K562 (cell line): ENCODE results near the gene WDCP. TPM values are rescaled to one million over a fixed set of nuclear protein-coding genes. Genes with fewer than 3 reads are reported as not detected.

Experiments
- DIDO1 ChIP-seq: fragments of 450-650 bp; IDR thresholded peaks from 2 replicates; pipeline ENCODE4 v1.6.1; 2016; ENCODE audit warnings: low read depth, missing biosample characterization, missing genetic modification characterization
- HDAC8 ChIP-seq: fragments of 450-650 bp; IDR thresholded peaks from 2 replicates; pipeline ENCODE4 v1.6.1; 2016; ENCODE audit warnings: mild to moderate bottlenecking, missing genetic modification characterization, moderate library complexity, missing compliant biosample characterization
- HNRNPL ChIP-seq: fragments of 200-400 bp; formaldehyde crosslinking; IDR thresholded peaks from 2 replicates; pipeline ENCODE4 v1.6.1; 2017; ENCODE audit warnings: low read depth, mild to moderate bottlenecking, low read length
- MEIS2 ChIP-seq: fragments of 450-650 bp; IDR thresholded peaks from 2 replicates; pipeline ENCODE4 v1.6.1; 2014; ENCODE audit warnings: mild to moderate bottlenecking; ENCODE audit not compliant: partially characterized antibody
- PPARD ChIP-seq: fragments of 250-450 bp; sonication (Bioruptor Pico); IDR thresholded peaks from 2 replicates; pipeline ENCODE4 v1.8.0; 2022; ENCODE audit warnings: inconsistent platforms, mild to moderate bottlenecking, moderate library complexity
- SIX5 ChIP-seq, 2 experiments: IDR thresholded peaks; 2 replicates each; pipeline ENCODE4 v1.6.1; 2011; ENCODE audit warnings: low read length in 2 of 2, borderline replicate concordance in 1 of 2, low read depth in 1 of 2, mild to moderate bottlenecking in 1 of 2, moderate library complexity in 1 of 2; ENCODE audit not compliant: insufficient read depth in 1 of 2
- TAL1 ChIP-seq: fragments of 450-650 bp; IDR thresholded peaks from 2 replicates; pipeline ENCODE4 v1.6.1; 2016; ENCODE audit warnings: mild to moderate bottlenecking
- ZNF561 ChIP-seq: fragments of 450-650 bp; formaldehyde crosslinking; conservative IDR thresholded peaks from 2 replicates; pipeline ENCODE4 v1.4.0; 2020; ENCODE audit warnings: mild to moderate bottlenecking, moderate library complexity
- ZNF699 ChIP-seq: fragments of 250-450 bp; sonication (Bioruptor Pico); IDR thresholded peaks from 2 replicates; pipeline ENCODE4 v1.8.0; 2021; ENCODE audit warnings: mild to moderate bottlenecking, moderate library complexity; ENCODE audit not compliant: insufficient replicate concordance
- polyA plus RNA-seq, 8 experiments: library from polyadenylated mRNA; depleted of rRNA in 4 of 8; stranded (reverse) in 5 of 8; unstranded in 3 of 8; fragments of >200 nt; fragmentation: Nextera tagmentation in 2 of 8; fragmentation: Illumina TruSeq in 1 of 8; extraction: Ambion mirVana in 2 of 8; extraction: Trizol in 1 of 8; gene quantifications; 2 replicates each; pipeline versions ENCODE4 v1.2.1 to v1.2.3, GENCODE V29; 2011 to 2014; ENCODE audit warnings: inconsistent platforms in 1 of 8, missing spikeins in 1 of 8
- total RNA-seq, 7 experiments: library from RNA; depleted of rRNA in 6 of 7; stranded (reverse); fragments of >200 nt in 6 of 7; fragmentation: Illumina TruSeq in 2 of 7; extraction: Trizol in 2 of 7; gene quantifications; 2 replicates each; pipeline versions ENCODE4 v1.2.1 to v1.2.3, GENCODE V29; 2011 to 2021; ENCODE audit warnings: low replicate concordance in 1 of 7
- TF ChIP-seq, protein P1 (sequence below): sonication (generic); formaldehyde crosslinking; IDR thresholded peaks from 2 replicates; pipeline ENCODE4 v1.9.0; 2022; ENCODE audit warnings: mild to moderate bottlenecking, missing genetic modification reagents
- TF ChIP-seq, protein P2 (sequence below): sonication (generic); formaldehyde crosslinking; IDR thresholded peaks from 2 replicates; pipeline ENCODE4 v1.9.0; 2022; ENCODE audit warnings: mild to moderate bottlenecking, missing genetic modification reagents
- TF ChIP-seq, protein P3 (sequence below): fragments of 250-450 bp; sonication (Bioruptor Pico); IDR thresholded peaks from 2 replicates; pipeline ENCODE4 v1.5.0; 2020; ENCODE audit warnings: mild to moderate bottlenecking
- TF ChIP-seq, protein P4 (sequence below): fragments of 450-650 bp; IDR thresholded peaks from 2 replicates; pipeline ENCODE4 v1.6.1; 2016; ENCODE audit warnings: low read depth
- TF ChIP-seq, protein P5 (sequence below), 3 experiments: IDR thresholded peaks in 2 of 3; conservative IDR thresholded peaks in 1 of 3; 2 replicates each; pipeline ENCODE4 v1.5.1; 2011 to 2012; ENCODE audit warnings: low read length in 3 of 3, mild to moderate bottlenecking in 3 of 3, control low read depth in 2 of 3, improper control_type of control experiment in 1 of 3, inconsistent platforms in 1 of 3, low read depth in 1 of 3, mixed read lengths in 1 of 3, moderate library complexity in 1 of 3; ENCODE audit not compliant: insufficient read depth in 2 of 3

The WDCP gene
- total and polyA plus RNA-seq, 9 of the 15 experiments (the other 6 are each of a cell fraction or from before 2014, with no cell fraction given), result 10.1 to 41.4 (median 21.8) TPM

DNA sequence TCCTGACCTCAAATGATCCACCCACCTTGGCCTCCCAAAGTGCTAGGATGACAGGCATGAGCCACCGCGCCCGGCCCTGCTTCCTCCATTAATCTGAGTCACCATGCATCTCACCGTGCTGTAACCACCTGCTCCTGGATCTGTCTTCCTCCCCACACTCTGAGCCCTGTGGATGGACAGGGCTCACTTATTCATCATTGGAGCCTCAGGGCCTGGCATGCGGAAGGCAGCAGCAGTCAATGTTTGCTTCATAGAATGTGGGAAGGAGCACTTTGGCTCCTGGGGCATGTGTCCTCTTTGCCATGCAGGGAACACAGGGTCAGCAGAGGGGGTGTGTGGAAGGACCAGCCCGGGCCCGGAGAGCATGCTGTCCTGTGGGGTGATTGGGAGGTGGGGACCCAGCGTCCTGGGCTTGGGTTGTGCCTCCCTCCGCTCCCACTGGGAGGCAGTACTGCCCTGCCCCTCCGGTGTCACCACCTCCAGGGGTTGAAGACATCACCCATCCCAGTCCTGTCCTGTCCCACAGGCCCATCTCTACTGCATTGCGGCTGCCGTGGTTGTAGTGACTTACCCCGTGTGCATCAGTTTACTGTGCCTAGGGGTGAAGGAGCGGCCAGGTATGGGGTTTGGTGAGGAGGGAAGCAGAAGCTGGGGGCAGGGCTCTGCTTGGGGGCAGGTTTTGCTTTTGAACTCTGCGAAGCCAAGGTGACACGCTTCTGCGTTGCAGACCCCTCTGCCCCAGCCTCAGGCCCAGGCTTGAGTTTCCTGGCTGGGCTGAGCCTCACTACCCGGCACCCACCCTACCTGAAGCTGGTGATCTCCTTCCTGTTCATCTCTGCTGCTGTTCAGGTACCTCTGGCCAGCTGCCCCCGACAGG lies 25.8 kb downstream of the WDCP start (continued):
- no peak for TF ChIP-seq ZNF699 (CRISPR knock-in tag)
- TF ChIP-seq, protein P1, sequence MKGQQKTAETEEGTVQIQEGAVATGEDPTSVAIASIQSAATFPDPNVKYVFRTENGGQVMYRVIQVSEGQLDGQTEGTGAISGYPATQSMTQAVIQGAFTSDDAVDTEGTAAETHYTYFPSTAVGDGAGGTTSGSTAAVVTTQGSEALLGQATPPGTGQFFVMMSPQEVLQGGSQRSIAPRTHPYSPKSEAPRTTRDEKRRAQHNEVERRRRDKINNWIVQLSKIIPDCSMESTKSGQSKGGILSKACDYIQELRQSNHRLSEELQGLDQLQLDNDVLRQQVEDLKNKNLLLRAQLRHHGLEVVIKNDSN (CRISPR knock-in tag), result no peak
- TF ChIP-seq, protein P2, sequence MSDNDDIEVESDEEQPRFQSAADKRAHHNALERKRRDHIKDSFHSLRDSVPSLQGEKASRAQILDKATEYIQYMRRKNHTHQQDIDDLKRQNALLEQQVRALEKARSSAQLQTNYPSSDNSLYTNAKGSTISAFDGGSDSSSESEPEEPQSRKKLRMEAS (CRISPR knock-in tag), result peak; percentile 37; the same call in 1 of the 2 replicates
- TF ChIP-seq HNRNPL, result no peak
- no peak for TF ChIP-seq MEIS2
- TF ChIP-seq, protein P3, sequence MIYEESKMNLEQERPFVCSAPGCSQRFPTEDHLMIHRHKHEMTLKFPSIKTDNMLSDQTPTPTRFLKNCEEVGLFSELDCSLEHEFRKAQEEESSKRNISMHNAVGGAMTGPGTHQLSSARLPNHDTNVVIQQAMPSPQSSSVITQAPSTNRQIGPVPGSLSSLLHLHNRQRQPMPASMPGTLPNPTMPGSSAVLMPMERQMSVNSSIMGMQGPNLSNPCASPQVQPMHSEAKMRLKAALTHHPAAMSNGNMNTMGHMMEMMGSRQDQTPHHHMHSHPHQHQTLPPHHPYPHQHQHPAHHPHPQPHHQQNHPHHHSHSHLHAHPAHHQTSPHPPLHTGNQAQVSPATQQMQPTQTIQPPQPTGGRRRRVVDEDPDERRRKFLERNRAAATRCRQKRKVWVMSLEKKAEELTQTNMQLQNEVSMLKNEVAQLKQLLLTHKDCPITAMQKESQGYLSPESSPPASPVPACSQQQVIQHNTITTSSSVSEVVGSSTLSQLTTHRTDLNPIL (CRISPR knock-in tag), result no peak
- no peak for TF ChIP-seq PPARD (CRISPR knock-in tag)
- TF ChIP-seq, protein P4, sequence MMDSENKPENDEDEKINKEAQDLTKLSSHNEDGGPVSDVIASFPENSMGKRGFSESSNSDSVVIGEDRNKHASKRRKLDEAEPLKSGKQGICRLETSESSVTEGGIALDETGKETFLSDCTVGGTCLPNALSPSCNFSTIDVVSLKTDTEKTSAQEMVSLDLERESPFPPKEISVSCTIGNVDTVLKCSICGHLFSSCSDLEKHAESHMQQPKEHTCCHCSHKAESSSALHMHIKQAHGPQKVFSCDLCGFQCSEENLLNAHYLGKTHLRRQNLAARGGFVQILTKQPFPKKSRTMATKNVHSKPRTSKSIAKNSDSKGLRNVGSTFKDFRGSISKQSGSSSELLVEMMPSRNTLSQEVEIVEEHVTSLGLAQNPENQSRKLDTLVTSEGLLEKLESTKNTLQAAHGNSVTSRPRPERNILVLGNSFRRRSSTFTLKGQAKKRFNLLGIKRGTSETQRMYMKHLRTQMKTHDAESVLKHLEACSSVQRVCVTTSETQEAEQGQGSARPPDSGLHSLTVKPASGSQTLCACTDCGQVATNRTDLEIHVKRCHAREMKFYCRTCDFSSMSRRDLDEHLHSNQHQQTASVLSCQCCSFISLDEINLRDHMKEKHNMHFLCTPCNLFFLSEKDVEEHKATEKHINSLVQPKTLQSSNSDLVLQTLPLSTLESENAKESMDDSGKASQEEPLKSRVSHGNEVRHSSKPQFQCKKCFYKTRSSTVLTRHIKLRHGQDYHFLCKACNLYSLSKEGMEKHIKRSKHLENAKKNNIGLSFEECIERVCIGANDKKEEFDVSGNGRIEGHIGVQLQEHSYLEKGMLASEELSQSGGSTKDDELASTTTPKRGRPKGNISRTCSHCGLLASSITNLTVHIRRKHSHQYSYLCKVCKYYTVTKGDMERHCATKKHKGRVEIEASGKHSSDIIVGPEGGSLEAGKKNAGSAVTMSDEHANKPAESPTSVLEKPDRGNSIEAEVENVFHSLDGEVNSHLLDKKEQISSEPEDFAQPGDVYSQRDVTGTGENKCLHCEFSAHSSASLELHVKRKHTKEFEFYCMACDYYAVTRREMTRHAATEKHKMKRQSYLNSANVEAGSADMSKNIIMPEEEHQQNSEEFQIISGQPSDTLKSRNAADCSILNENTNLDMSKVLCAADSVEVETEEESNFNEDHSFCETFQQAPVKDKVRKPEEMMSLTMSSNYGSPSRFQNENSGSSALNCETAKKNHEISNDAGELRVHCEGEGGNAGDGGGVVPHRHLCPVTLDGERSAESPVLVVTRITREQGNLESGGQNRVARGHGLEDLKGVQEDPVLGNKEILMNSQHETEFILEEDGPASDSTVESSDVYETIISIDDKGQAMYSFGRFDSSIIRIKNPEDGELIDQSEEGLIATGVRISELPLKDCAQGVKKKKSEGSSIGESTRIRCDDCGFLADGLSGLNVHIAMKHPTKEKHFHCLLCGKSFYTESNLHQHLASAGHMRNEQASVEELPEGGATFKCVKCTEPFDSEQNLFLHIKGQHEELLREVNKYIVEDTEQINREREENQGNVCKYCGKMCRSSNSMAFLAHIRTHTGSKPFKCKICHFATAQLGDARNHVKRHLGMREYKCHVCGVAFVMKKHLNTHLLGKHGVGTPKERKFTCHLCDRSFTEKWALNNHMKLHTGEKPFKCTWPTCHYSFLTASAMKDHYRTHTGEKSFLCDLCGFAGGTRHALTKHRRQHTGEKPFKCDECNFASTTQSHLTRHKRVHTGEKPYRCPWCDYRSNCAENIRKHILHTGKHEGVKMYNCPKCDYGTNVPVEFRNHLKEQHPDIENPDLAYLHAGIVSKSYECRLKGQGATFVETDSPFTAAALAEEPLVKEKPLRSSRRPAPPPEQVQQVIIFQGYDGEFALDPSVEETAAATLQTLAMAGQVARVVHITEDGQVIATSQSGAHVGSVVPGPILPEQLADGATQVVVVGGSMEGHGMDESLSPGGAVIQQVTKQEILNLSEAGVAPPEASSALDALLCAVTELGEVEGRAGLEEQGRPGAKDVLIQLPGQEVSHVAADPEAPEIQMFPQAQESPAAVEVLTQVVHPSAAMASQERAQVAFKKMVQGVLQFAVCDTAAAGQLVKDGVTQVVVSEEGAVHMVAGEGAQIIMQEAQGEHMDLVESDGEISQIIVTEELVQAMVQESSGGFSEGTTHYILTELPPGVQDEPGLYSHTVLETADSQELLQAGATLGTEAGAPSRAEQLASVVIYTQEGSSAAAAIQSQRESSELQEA, result no peak
- no peak for TF ChIP-seq SIX5 (IDR thresholded peaks at IDR 0.05; ENCODE audit: borderline replicate concordance in 1 of 2, insufficient read depth in 1 of 2, low read depth in 1 of 2, low read length in 2 of 2)
- TF ChIP-seq DIDO1 (tag), result no peak
- no peak for TF ChIP-seq ZNF561 (CRISPR knock-in tag)
- TF ChIP-seq TAL1, result no peak
- TF ChIP-seq HDAC8 (tag), result no peak
- TF ChIP-seq, protein P5, sequence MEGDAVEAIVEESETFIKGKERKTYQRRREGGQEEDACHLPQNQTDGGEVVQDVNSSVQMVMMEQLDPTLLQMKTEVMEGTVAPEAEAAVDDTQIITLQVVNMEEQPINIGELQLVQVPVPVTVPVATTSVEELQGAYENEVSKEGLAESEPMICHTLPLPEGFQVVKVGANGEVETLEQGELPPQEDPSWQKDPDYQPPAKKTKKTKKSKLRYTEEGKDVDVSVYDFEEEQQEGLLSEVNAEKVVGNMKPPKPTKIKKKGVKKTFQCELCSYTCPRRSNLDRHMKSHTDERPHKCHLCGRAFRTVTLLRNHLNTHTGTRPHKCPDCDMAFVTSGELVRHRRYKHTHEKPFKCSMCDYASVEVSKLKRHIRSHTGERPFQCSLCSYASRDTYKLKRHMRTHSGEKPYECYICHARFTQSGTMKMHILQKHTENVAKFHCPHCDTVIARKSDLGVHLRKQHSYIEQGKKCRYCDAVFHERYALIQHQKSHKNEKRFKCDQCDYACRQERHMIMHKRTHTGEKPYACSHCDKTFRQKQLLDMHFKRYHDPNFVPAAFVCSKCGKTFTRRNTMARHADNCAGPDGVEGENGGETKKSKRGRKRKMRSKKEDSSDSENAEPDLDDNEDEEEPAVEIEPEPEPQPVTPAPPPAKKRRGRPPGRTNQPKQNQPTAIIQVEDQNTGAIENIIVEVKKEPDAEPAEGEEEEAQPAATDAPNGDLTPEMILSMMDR (IDR thresholded peaks at IDR 0.05 in 2 of 3, conservative IDR thresholded peaks at IDR 0.05 in 1 of 3; ENCODE audit: insufficient read depth in 2 of 3, low read depth in 1 of 3, low read length in 3 of 3), result peak; percentile 72 to 85 (median 78)
